ENCODE data around the gene MAGI3. TPM values are rescaled to one million over a fixed set of nuclear protein-coding genes. Genes with fewer than 3 reads are reported as not detected.

The MAGI3 gene
- total RNA-seq, 4 donors from 2014 or later, result 14.4 to 28.2 (median 24.4) TPM

- Histone ChIP-seq H3K27me3 (no peaks in the 10 kb centered on the region), H3K36me3 (no peaks in the 10 kb centered on the region), H3K9me3 (no peaks in the 10 kb centered on the region), H3K27ac (peak overlapping the region; percentile 93 to 96 (median 94)), H3K4me1 (peaks cover 11 to 41% (median 14%) of the 10 kb centered on the region in 3 donors), H3K4me3 (peak overlapping the region; percentile 74 to 96 (median 92))
- TF ChIP-seq POLR2A (IDR thresholded peaks at IDR 0.05), result no peak
- TF ChIP-seq CTCF (IDR thresholded peaks at IDR 0.05), result no peak
- 15 to 27% methylated on average over 6 to 7 of the region's 8 CpGs for WGBS, 2 donors
- intact Hi-C loops (cut with DNase I), result no loop called here
- DNase-seq, result no peak
Measured at GRCh38 chr1:113388621-113389358, 1.5 kb upstream of the MAGI3 start.

GRCh38 chr1:113389359-113389952 is 859 bp upstream of the MAGI3 start:
- 3% methylated on average over 13 of the region's 13 CpGs for WGBS, 2 donors
- Histone ChIP-seq H3K4me1 (peaks cover 11 to 48% (median 14%) of the 10 kb centered on the region in 3 donors), H3K27me3 (no peaks in the 10 kb centered on the region), H3K27ac (peak overlapping the region; percentile 93 to 96 (median 94)), H3K4me3 (peak overlapping the region; percentile 74 to 96 (median 92)), H3K9me3 (no peaks in the 10 kb centered on the region), H3K36me3 (no peaks in the 10 kb centered on the region)
- DNase-seq, result no peak
- TF ChIP-seq CTCF (IDR thresholded peaks at IDR 0.05) (no peak), POLR2A (IDR thresholded peaks at IDR 0.05) (no peak)
- intact Hi-C loops (cut with DNase I), result no loop called here

GRCh38 chr1:113390871-113391648 is 745 bp downstream of the MAGI3 start:
- Histone ChIP-seq H3K27ac (peak overlapping the region; percentile 93 to 96 (median 94)), H3K27me3 (no peaks in the 10 kb centered on the region), H3K36me3 (no peaks in the 10 kb centered on the region), H3K9me3 (no peaks in the 10 kb centered on the region), H3K4me1 (peaks cover 11 to 57% (median 14%) of the 10 kb centered on the region in 3 donors), H3K4me3 (peak overlapping the region; percentile 74 to 96 (median 92))
- peak; percentile 4 for DNase-seq
- WGBS, 2 donors, result 0% methylated on average over 3 of the region's 74 CpGs; no CpG with 5 or more reads in 1 of the 2 donors
- intact Hi-C loops (cut with DNase I), result no loop called here
- TF ChIP-seq CTCF (IDR thresholded peaks at IDR 0.05) (no peak), POLR2A (IDR thresholded peaks at IDR 0.05) (no peak)

DNA sequence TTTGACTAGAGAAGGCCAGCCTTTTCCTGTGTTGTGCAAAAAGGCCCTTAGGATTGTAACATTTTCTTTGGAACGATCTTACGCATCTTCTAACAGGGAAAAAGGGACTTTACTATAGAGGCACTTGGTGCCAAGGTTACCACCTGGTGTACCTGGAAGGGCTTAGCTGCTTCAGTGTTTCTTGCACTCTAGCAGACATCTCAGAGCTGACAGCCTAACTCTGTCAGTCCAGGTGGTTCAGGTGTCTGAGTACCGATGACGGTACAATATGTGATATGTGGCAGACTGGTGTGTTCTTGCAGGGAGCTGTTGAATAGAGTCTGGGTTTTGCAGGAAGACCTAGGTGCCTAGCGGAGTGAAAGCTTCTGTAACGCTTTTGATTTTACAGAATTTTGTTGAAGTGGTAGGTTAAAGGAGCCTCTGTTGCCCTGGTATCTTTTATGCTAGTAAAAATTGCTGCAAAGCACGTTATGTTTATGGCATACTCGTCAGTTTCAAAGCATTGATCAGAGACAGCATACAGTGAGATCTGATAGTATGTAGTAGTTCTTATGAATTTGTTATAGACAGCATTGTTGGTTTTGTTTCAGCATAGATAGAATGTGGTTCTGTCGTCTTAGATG is 1.4 kb downstream of the MAGI3 start:
- Histone ChIP-seq H3K27ac (peak overlapping the region; percentile 93 to 96 (median 94)), H3K4me3 (peak overlapping the region; percentile 74 to 96 (median 92)), H3K4me1 (peaks cover 11 to 64% (median 16%) of the 10 kb centered on the region in 3 donors), H3K36me3 (no peaks in the 10 kb centered on the region), H3K27me3 (no peaks in the 10 kb centered on the region), H3K9me3 (no peaks in the 10 kb centered on the region)
- intact Hi-C loops (cut with DNase I), result no loop called here
- no peak for DNase-seq
- 6% methylated on average over 9 of the region's 9 CpGs for WGBS, 2 donors
- TF ChIP-seq POLR2A (IDR thresholded peaks at IDR 0.05), result no peak
- TF ChIP-seq CTCF (IDR thresholded peaks at IDR 0.05), result no peak
